A673 (cell line): ENCODE results near the gene HCST.

Source experiments
- EZH2 ChIP-seq: fragments of 200-600 bp; sonication (generic); IDR thresholded peaks from 2 replicates; pipeline ENCODE4 v1.6.1; 2017; ENCODE audit warnings: borderline replicate concordance, low read depth, mild to moderate bottlenecking, mixed read lengths, antibody characterized with exemption, low read length; ENCODE audit not compliant: poor library complexity, severe bottlenecking
- TF ChIP-seq, protein P1 (sequence below): fragments of 300-800, 200-600 bp; sonication (generic); conservative IDR thresholded peaks from 2 replicates; pipeline ENCODE4 v1.5.1; 2017; ENCODE audit warnings: low read depth, mild to moderate bottlenecking, antibody characterized with exemption, low read length, moderate library complexity, mixed read lengths

DNA sequence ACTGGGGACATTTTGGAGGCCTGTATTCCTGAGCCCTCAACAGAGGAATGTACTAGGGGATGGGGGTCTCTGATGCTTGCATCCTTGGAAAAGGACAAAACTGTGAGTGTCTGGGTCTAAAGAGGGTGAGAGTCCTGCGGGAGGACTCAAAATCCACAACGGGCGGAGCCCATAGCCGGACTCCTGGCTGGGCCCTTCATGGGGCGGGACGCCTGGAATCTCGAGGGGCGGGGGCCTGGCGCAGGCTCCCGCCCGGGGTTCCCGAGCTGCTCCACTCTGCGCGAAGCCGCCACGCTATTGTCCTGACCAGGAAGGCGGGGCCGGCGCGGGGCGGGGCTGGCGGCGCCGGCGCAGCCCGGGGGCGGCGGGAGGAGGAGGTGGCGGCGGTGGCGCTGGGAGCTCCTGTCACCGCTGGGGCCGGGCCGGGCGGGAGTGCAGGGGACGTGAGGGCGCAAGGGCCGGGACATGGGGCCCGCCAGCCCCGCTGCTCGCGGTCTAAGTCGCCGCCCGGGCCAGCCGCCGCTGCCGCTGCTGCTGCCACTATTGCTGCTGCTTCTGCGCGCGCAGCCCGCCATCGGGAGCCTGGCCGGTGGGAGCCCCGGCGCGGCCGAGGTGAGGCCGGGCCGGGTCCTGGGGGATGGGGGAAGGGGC is 34.0 kb upstream of the HCST start, which contains the start of gene APLP1:
- TF ChIP-seq, protein P1, sequence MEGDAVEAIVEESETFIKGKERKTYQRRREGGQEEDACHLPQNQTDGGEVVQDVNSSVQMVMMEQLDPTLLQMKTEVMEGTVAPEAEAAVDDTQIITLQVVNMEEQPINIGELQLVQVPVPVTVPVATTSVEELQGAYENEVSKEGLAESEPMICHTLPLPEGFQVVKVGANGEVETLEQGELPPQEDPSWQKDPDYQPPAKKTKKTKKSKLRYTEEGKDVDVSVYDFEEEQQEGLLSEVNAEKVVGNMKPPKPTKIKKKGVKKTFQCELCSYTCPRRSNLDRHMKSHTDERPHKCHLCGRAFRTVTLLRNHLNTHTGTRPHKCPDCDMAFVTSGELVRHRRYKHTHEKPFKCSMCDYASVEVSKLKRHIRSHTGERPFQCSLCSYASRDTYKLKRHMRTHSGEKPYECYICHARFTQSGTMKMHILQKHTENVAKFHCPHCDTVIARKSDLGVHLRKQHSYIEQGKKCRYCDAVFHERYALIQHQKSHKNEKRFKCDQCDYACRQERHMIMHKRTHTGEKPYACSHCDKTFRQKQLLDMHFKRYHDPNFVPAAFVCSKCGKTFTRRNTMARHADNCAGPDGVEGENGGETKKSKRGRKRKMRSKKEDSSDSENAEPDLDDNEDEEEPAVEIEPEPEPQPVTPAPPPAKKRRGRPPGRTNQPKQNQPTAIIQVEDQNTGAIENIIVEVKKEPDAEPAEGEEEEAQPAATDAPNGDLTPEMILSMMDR: no peak
- no peak for TF ChIP-seq EZH2
